ENCODE data around the gene TMEM123.

The TMEM123 gene

DNA sequence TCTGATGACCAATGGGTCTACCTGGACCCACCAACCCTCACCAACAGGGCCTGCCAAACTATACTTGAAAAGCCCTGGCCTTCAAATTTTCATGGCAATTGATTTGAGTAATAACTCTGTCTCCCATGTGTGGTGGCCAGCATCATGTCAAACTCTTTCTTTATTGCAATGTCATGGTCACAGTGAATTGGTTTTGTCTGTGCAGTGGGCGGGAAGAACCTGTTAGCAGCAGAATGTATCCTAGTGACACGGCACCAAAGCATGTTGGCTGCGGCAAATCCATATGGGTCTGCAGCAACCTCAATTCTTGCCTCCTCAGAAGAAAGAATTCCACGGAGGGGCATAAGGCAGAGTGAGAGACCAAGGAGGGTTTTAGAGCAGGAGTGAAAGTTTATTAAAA, 19.6 kb upstream of the TMEM123 start:
- DNase-seq (ENCODE audit: low read depth, low spot score), result no peak

DNA sequence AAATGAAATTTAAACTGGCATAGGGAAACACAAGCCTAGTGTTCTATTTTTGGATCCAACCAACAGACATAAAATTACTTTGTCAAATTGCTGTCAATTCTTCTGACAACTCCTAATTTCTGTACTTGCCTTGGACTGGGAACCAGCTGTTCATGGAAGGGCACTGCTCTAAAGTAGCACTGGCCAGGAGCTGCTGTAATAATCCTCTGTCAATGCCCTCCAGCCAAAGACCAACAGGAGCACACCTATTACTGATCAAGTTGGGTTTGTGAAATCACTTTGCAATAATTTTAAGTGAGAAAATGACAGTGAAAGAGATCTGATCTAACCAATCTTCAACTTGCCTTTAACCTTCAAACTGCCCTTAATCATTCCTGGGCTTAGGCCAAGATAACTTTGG, 18.9 kb upstream of the TMEM123 start:
- no peak for DNase-seq (ENCODE audit: low read depth, low spot score)

DNA sequence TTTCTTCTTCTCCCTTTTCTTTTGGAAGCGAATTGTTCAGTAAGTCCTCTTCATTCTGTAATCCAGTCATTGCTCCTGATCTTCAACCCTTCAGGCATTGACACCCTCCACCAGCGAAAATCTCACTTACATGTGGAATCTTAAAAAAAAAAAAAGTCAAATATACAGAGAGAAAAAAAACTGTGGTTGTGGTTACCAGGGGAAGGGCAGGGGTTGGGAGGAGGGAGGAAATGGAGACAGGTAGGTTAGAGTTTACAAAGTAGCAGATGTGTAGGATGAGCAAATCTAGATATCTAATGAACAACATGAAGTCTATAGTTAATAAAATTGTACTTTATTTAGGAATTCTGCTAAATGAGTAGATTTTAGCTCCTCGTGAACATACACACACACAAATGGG, 17.7 kb upstream of the TMEM123 start:
- no peak for DNase-seq (ENCODE audit: low read depth, low spot score)

DNA sequence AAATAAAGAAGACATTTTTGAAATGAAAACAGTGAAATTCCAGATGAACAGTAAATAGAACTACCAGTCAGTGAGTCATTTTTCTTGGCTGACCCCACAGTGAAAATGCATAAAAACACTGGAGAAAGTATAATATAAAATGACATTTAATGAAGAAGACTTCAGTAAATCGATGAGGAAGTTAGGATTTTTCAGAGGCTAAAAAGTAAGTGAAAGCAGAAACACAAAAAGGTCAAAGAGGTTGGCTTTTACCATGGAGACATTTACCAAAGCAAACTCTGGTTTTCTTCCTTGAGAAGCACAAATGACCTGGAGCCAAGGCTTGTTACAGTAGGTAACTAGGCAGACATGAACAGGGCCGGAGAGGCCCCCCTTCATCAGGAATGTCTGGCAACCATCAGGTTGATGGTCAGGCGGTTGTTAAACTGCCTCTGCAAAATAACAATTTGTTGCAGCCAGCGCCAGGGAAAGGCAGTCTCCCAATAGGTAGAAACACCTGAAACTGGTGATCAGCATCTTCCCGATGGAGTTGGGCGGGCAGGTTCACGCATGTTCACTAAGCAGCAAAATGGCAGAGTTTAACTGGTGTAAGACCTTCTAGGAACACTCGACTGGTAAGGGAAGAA, 16.7 kb upstream of the TMEM123 start:
- no peak for DNase-seq (ENCODE audit: low read depth, low spot score)

DNA sequence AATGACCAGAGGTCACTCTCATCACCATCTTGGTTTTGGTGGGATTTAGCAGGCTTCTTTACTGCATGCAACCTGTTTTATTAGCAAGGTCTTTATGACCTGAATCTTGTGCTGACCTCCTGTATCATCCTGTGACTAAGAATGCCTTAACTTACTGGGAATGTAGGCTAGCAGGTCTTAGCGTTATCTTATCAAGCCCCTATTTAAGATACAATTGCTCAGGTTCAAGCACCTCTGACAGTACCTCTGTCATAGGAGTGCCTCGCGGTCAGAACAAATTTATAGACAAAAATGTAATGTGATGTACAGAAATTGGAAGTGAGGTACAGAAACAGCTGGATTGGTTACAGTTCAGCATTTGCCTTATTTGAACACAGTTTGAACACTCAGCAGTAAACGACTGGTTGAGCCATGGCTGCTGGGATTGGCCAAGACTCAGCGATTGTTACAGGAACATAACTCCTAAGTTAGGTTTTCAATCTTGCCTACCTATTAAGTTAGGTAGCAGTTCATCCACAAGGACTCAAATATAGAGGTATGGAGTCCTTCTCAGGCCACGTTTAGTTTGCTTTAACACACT, 16.1 kb upstream of the TMEM123 start:
- no peak for DNase-seq (ENCODE audit: low read depth, low spot score)

DNA sequence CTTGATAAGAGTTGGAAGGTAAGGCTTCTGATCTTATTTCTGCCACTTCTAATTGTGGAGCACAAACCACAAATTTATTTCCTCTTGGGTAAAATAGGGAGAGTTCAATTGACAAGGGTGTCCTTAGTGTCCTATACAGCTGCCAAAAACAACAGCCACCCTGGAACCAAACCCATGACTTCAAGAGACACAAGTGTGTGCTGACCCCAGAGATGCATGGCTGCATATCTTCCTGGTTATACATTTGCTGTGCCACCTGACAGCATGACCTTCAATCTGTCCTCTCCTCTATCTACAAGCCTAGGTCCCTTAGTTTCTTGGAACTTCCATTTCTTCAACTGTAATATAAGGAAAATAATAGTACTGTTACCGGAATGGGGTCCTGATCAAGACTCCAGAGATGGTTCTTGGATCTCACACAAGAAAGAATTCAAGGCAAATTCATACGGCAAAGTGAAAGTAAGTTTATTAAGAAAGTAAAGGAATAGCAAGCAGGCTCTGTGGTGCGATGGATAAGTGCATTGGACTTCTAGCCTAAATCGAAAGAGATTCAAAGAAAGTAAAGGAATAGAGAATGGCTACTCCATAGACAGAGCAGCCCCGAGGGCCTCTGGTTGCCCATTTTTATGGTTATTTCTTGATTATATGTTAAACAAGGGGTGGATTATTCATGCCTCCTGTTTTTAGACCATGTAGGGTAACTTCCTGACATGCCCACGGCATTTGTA, 15.5 kb upstream of the TMEM123 start:
- no peak for DNase-seq (ENCODE audit: low read depth, low spot score)

DNA sequence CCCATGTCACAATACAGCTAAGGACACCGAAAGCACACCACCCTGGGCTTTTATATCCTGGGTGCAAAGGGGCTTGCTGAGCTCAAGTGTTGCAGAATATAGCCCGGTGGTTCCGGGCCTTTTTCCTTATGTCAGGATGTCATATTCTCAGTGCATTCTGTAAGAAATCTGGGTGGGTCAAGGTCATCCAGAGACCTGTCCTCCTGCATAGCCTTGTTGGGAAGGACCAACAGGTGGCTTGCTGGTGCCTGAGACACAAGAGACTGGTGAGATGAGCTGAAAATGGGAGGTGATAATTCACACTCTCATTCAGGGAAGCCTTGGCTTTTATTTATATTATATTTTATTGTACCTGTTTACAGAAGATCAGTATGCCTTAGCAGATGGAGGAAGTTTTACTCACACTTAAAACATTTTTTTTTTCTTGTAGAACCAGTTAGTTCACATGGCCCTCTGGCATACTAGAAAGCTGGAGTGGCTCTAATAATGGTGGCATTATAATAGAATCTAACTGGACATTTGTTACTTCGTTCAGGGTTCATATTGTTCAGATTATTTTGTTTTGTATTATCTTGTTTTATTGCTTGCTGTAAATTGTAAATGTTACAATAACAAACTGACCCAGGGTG, 14.6 kb upstream of the TMEM123 start:
- DNase-seq (ENCODE audit: low read depth, low spot score), result no peak

DNA sequence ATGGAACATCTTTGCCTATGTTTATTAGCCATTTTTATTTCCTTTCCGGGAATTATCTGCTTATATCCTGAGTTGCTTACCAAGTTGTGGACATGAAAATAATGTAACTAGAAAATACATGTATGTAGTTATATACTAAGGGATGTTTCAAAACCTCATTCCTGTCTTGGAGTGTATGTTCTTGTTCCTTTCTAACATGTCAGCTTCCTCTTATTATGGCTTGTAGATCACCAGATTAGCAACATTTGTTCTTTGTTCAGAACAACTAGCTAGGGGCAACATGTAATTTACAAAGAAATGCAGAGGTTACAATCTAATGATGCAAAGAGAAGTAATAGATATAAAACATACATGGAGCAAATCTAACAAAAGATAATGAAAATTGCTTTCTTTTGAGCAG, 13.1 kb upstream of the TMEM123 start:
- DNase-seq (ENCODE audit: low read depth, low spot score), result no peak

DNA sequence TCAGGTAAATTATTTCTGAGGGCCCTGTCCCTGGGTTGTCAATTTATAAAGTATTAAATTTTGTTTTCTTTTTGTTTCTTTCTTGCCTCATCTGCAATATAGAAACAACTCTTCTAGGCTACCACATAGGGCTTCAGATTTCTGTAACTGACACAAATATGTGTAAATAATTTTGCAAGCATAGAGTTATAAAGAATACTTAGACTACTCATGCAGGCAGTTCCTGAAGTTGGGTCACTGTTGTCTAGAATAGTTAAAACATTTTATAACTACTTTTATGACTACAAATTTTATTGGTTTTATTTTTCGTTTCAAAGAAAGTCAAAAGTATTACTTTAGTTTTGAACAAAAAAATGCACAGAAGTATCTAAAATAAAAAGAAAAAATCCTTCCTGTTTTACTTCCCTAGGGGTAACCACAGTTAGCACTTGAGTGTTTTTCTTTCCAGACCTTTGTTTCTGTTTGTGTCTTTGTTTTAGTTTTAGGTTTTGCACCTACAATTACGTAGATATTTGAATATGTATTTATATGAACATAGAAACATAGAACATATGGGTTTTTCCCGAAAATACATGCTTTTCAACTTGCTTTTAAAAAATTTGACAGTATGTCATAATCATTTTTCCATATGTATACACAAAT, 12.4 kb upstream of the TMEM123 start:
- no peak for DNase-seq (ENCODE audit: low read depth, low spot score)

DNA sequence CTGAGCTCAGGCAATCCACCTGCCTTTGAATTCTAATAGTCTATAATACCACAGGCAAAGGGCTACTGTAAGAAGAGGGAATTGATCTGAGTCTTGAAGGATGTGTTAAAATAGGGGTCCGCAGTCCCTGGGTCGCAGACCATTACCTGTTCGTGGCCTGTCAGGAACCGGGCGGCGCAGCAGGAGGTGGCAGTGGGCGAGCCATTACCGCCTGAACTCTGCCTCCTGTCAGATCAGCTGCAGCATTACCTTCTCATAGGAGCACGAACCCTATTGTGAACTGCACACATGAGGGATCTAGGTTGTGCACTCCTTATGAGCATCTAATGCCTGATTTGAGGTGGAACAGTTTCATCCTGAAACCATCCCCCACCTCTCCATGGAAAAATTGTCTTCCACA, 11.5 kb upstream of the TMEM123 start:
- no peak for DNase-seq (ENCODE audit: low read depth, low spot score)

DNA sequence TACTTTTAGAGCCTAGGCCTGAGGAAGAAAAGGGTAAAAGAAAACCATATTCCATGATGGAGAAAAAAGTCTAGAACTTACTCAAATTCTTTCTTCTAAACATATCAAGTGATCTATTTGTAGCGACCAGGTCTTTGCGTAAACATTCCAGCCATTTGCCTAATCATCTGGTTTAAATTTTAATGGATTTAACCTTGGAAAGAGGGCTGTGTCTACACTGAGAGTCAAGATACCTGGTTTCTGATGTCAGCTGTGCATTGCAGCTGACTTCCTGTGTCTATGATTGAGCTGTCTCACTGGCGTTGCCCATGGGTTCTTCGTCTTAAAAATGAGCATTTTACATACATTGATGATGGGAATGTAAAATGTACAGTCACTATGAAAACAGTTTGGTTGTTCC, 10.0 kb upstream of the TMEM123 start:
- DNase-seq (ENCODE audit: low read depth, low spot score), result no peak

DNA sequence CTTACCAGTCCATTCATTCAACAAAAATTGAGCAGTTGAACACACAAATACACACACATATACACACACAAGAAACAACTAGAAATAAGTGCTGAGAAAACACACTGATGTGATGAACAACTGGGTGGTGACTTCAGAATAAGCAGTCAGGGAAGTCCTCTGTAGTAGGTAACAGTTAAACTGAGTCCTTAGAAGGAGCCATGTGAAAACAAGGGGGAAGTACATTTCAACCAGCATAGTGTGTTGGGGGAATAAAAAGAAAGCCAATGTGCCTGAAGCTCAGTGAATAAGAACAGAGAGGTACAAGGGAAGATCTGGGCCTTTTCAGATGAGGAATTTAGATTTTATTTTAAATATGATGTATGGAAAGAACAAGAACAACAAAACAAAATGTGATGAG, 6.8 kb upstream of the TMEM123 start:
- no peak for DNase-seq (ENCODE audit: low read depth, low spot score)

DNA sequence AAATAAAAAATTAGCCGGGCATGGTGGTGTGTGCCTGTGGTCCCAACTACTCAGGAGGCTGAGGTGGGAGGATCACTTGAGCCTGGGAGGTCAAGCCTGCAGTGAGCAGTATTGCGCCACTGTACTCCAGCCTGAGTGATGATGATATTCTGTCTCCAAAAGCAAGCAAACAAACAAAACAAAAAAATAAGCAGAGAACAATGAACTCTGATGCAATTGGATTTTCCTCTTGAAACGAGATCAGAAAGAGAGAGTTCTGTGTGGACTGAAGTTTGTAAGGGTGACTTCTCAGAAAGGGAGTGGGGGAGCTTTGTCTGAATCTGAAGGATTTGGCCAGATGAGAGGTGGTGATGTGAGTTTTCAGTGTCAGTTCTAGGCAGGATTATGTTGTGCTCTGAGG, 6.0 kb upstream of the TMEM123 start:
- no peak for DNase-seq (ENCODE audit: low read depth, low spot score)

DNA sequence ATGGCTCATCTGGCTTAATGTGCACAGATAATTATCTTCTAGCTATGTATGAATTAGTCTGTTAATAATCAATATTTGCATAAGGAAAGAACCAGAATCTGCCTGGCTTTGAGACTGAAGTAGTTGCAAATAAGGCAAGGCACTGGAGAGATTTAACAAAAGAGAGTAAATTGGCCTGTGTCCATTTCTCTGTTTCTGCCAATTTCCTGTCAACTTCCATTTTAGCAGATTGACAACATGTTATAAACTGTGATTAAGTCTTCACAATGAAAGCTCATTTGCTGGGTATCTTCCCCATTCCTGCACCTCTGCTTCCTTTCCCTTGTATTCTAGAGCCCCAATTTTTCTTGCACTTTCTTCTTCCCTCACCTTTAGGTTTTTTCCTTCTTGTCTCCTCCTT, 5.3 kb upstream of the TMEM123 start:
- DNase-seq (ENCODE audit: low read depth, low spot score), result no peak

DNA sequence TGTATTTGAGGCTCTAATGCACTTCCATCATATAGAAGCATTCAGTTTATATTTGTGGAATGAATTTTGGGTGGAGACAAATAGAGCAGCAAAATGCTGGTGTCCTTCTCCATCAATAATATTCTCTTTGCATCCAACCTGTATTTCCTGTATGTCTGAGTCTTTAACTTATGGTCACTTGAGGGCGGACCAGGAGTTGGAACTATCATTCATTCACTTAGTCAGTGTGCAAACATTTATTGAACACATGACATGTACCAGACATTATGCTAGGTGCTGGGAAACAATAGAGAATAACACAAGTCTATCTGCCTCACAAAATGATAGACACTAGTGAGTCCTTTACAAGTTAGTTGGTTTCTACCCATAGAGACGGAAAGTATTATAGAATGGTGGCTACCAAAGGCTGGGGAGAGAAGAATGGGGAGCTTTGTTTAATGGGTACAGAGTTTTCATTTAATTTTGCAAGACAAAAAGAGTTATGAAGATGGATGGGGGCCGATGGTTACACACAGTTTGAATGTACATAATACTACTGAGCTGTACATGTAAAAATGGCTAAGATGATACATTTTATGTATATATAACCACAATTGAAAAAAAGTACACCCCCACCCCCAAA, 4.6 kb upstream of the TMEM123 start:
- DNase-seq (ENCODE audit: low read depth, low spot score), result no peak

DNA sequence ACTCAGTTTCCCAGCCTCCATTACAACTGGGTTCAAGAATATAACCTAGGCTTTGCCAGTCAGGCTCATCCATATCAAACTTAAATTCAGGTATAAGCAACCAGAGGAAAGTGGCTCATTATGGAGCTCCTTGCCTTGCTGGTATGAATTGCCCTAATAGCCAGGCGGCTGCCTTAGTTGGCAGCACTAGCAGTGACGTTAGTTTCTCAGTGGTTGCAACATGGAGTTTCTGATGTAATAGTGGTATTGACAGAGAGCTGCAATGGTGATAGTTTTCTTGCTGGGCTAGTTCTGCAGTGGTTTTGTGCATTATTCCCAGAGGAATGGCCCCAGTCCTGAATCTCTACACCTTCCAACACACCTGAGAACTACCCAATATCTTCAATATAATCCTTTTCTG, 3.8 kb upstream of the TMEM123 start:
- no peak for DNase-seq (ENCODE audit: low read depth, low spot score)

DNA sequence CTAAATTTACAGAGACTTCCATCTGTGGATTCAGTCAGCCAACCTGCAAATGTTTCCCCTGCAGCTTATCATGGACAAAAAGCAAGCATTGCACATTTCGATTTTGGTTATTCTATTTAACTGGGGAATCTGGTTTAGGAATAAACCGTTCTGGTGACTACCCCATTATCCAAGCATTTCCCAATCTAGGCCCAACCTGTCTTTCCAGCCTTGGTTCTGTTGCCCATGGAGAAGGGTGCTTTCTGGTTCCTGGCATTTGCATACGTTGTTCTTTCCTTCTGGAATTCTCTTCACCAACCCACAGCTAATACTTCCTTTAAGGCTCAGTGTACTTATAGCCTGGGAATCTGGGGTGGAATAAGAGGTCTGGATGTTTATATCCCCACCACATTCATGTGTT, 1.4 kb upstream of the TMEM123 start:
- no peak for DNase-seq (ENCODE audit: low read depth, low spot score)

DNA sequence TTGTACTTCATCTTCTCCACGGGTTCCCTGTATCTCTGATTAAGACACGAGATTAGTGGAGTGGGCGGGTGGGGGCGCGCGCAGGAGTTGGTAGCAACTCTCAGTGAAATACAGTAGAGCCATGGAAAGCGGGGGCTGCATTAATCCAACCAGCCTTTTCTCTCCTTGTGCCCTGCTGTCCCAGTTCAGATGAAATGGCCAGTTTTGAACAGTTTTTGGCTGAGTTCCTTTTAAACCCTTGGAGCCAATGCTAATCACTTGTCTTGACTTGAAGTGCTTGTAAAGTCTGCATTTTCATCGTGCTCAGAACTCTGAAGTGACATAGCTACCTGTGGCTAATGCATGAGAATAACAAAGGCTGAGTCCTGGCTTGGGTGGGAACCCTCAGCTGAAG, 734 bp upstream of the TMEM123 start:
- DNase-seq (ENCODE audit: low read depth, low spot score), result no peak

DNA sequence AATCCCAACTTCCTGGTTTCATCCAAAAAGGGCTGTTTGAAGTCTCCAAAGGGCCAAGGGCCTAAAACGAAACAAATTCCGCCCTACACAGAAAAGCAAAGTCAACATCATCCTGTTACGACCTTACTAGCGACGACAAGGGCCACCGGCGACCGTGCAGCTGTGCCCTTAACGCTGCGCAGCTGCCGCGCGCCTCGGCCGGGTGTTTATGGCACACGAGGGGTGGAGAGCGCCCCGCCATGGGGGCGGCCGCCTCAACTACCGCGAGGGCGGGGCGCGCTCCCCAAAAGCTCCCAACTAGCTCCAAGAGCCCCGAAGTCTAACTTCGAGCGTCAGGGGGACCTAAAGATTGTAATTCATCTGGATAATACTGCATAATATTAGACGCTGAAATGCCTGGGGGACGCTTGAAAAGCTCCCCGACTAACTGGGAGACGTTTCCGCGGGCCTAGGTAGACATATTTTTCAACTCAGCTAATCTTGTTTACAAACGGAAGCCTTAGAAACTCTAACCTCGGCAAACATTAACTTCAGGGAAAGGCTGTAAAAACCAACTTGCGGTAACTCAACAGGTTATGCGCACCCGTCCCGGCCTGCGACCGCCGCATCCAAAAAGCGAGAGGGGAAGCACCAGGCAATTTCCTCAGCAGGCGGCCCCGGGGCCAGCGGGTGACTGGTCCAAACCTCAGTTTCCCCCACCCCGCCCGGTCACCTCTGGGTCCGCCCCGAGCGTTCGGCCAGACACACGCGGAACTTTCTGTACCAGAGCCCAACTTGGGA, 694 bp downstream of the TMEM123 start:
- DNase-seq (ENCODE audit: low read depth, low spot score), result peak; percentile 17

DNA sequence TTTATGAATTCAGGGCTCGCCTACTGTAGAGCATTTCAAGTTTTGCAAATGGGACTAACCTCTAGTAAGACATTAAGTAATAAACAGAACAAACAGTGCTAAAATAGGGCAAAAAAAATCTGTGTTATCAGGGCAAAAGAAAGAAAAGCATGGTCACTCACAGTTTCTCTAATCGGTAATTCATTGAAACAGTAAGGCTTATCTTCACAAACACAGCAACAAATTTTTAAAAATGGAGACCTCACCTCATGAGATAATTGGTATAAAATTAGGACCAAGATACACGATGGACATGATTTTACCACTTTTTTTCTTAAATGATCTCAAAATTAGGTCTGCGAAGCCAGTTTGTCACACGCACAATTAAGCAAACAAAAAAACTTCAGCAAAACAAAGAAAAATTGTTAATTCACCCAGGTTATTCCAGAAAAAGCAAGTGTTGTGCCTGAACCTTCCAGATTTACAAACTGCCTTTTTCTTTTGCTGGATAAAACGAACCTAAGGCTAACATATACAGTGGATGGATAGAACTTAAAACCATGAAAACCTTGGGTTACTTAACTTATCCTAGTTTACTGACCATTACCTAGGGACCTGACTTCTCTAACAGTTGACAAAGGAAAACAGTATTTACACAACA, 1.4 kb downstream of the TMEM123 start:
- no peak for DNase-seq (ENCODE audit: low read depth, low spot score)

Data from iPS DF 19.7 (cell line).